Keratinocyte (primary cell): ENCODE measurements around the gene SLC7A14. TPM values are rescaled to one million over a fixed set of nuclear protein-coding genes. Genes with fewer than 3 reads are reported as not detected.

Experiments used
- DNase-seq: peaks from one replicate; pipeline ENCODE4 v3.0.0-alpha.2; 2011; ENCODE audit warnings: low read depth, missing footprints, low spot score
- FAIRE-seq: peaks from 2 replicates; lab custom pipeline; 2011; peaks lifted over from hg19 to GRCh38; lab: Jason Lieb, UNC
- H2AFZ ChIP-seq: 2 replicates; pipeline ENCODE4 v1.6.0; 2012; ENCODE audit warnings: low read length, control low read depth, inconsistent platforms; ENCODE audit not compliant: control insufficient read depth
- H3K27ac ChIP-seq: 2 replicates; pipeline ENCODE4 v1.5.1; 2011; ENCODE audit warnings: low read length; ENCODE audit not compliant: control insufficient read depth, insufficient read depth
- H3K27me3 ChIP-seq: 3 replicates; pipeline ENCODE4 v1.6.0; 2011; ENCODE audit warnings: low read length; ENCODE audit not compliant: control insufficient read depth, insufficient read depth; ENCODE audit errors: extremely low read depth
- H3K36me3 ChIP-seq, 2 experiments: 2 replicates in 1 of 2; 3 replicates in 1 of 2; pipeline ENCODE4 v1.5.1; 2011; ENCODE audit warnings: low read length in 2 of 2, mild to moderate bottlenecking in 1 of 2; ENCODE audit not compliant: control insufficient read depth in 2 of 2, insufficient read depth in 2 of 2; ENCODE audit errors: extremely low read depth in 1 of 2
- H3K4me1 ChIP-seq: 3 replicates; pipeline ENCODE4 v1.5.1; 2011; ENCODE audit warnings: low read length; ENCODE audit not compliant: control insufficient read depth, insufficient read depth; ENCODE audit errors: extremely low read depth
- H3K4me2 ChIP-seq: 3 replicates; pipeline ENCODE4 v1.6.0; 2011; ENCODE audit warnings: low read depth, low read length; ENCODE audit not compliant: control insufficient read depth, insufficient read depth; ENCODE audit errors: extremely low read depth
- H3K4me3 ChIP-seq, 3 experiments: fragments of 200-600 bp in 1 of 3; sonication (generic) in 1 of 3; 2 replicates in 2 of 3; 3 replicates in 1 of 3; pipeline ENCODE4 v1.5.1; 2011 to 2016; ENCODE audit warnings: low read length in 3 of 3, mild to moderate bottlenecking in 3 of 3, control low read depth in 2 of 3, inconsistent platforms in 1 of 3, low read depth in 1 of 3, mixed read lengths in 1 of 3, mixed run types in 1 of 3, moderate library complexity in 1 of 3; ENCODE audit not compliant: control insufficient read depth in 2 of 3, insufficient read depth in 2 of 3; ENCODE audit errors: extremely low read depth in 1 of 3
- H3K79me2 ChIP-seq: 2 replicates; pipeline ENCODE4 v1.6.0; 2012; ENCODE audit warnings: low read length; ENCODE audit not compliant: control insufficient read depth, insufficient read depth
- H3K9ac ChIP-seq: 3 replicates; pipeline ENCODE4 v1.6.0; 2011; ENCODE audit warnings: low read length; ENCODE audit not compliant: control insufficient read depth, insufficient read depth; ENCODE audit errors: extremely low read depth
- H3K9me1 ChIP-seq: 3 replicates; pipeline ENCODE4 v1.6.0; 2011; ENCODE audit warnings: low read length; ENCODE audit not compliant: control insufficient read depth, insufficient read depth; ENCODE audit errors: extremely low read depth
- H3K9me3 ChIP-seq: 2 replicates; pipeline ENCODE4 v1.5.1; 2012; ENCODE audit warnings: low read depth, low read length; ENCODE audit not compliant: control insufficient read depth
- H4K20me1 ChIP-seq: 3 replicates; pipeline ENCODE4 v1.6.0; 2011; ENCODE audit warnings: low read length; ENCODE audit not compliant: control insufficient read depth, insufficient read depth; ENCODE audit errors: extremely low read depth
- CTCF ChIP-seq, 3 experiments: IDR thresholded peaks in 1 of 3; conservative IDR thresholded peaks in 1 of 3; optimal IDR thresholded peaks in 1 of 3; 2 replicates in 2 of 3; 3 replicates in 1 of 3; pipeline versions ENCODE3 to v1.5.1; 2011; ENCODE audit warnings: low read length in 3 of 3, mild to moderate bottlenecking in 3 of 3, moderate library complexity in 2 of 3, control low read depth in 1 of 3, inconsistent platforms in 1 of 3; ENCODE audit not compliant: insufficient read depth in 2 of 3; ENCODE audit errors: extremely low read depth in 1 of 3
- EZH2 ChIP-seq: IDR thresholded peaks from one replicate; pipeline ENCODE4 v1.6.1; 2012; ENCODE audit warnings: inconsistent platforms, mild to moderate bottlenecking, low read length, moderate library complexity
- dilution Hi-C: fragments of 300-500 bp; cut with MboI; formaldehyde crosslinking; loops from one replicate; pipeline ENCODE4 v1.7.0; 2020; ENCODE audit warnings: low sequenced_read_pairs; ENCODE audit not compliant: extremely low pct_ligation_motif_present
- polyA plus RNA-seq, 5 experiments: library from polyadenylated mRNA; depleted of rRNA in 3 of 5; stranded (reverse) in 3 of 5; stranded (forward) in 1 of 5; unstranded in 1 of 5; fragments of >200 nt; gene quantifications; 1 replicate in 1 of 5; 2 replicates in 3 of 5; 3 replicates in 1 of 5; pipeline versions ENCODE4 v1.2.1 to v1.2.3, GENCODE V29; 2011 to 2012; ENCODE audit warnings: missing spikeins in 2 of 5, low read depth in 1 of 5, low replicate concordance in 1 of 5

Gene SLC7A14
- polyA plus RNA-seq, 1 donor (not counting 4 experiments of a cell fraction or from before 2014, with no cell fraction given), result not detected

- FAIRE-seq (no peak), DNase-seq (no peak)
- Histone ChIP-seq H3K9me3 (no peaks in the 10 kb centered on the region), H3K4me2 (peak overlapping the region; percentile 65), H2AFZ (no peak overlapping the region), H3K27me3 (peaks cover 24% of the 10 kb centered on the region), H3K4me3 (no peak overlapping the region), H3K9ac (no peak overlapping the region), H3K36me3 (no peaks in the 10 kb centered on the region), H3K27ac (no peak overlapping the region), H4K20me1 (no peaks in the 10 kb centered on the region), H3K79me2 (no peaks in the 10 kb centered on the region), H3K9me1 (no peaks in the 10 kb centered on the region), H3K4me1 (peaks cover 2% of the 10 kb centered on the region)
- no peak for TF ChIP-seq EZH2
- no peak for TF ChIP-seq CTCF (optimal IDR thresholded peaks at IDR 0.05 in 1 of 3, IDR thresholded peaks at IDR 0.05 in 1 of 3, conservative IDR thresholded peaks at IDR 0.05 in 1 of 3; ENCODE audit: extremely low read depth in 1 of 3, insufficient read depth in 2 of 3, low read length in 3 of 3)
- dilution Hi-C loops, result loop anchor here (10.0 kb wide), 1 partner anchor 434 kb away; no protein-coding TSS in a partner anchor
Observed at GRCh38 chr3:170420307-170420821, 165.5 kb downstream of the SLC7A14 start.

- FAIRE-seq (no peak), DNase-seq (no peak)
- peak overlapping the region in 1 of 3 experiments; percentile 55 for H3K4me3 ChIP-seq
- H3K27me3 ChIP-seq, result peaks cover 24% of the 10 kb centered on the region
- H3K9me1 ChIP-seq, result no peaks in the 10 kb centered on the region
- H3K9ac ChIP-seq, result no peak overlapping the region
- H4K20me1 ChIP-seq, result no peaks in the 10 kb centered on the region
- no peaks in the 10 kb centered on the region for H3K36me3 ChIP-seq
- TF ChIP-seq CTCF (optimal IDR thresholded peaks at IDR 0.05 in 1 of 3, IDR thresholded peaks at IDR 0.05 in 1 of 3, conservative IDR thresholded peaks at IDR 0.05 in 1 of 3; ENCODE audit: extremely low read depth in 1 of 3, insufficient read depth in 2 of 3, low read length in 3 of 3), result no peak
- TF ChIP-seq EZH2, result peak; percentile 49
- no peak overlapping the region for H3K27ac ChIP-seq
- H3K9me3 ChIP-seq, result no peaks in the 10 kb centered on the region
- dilution Hi-C loops, result loop anchor here (10.0 kb wide), 1 partner anchor 435 kb away; no protein-coding TSS in a partner anchor
- no peak overlapping the region for H2AFZ ChIP-seq
- H3K4me2 ChIP-seq, result peak overlapping the region; percentile 65
- H3K4me1 ChIP-seq, result peaks cover 2% of the 10 kb centered on the region
- no peaks in the 10 kb centered on the region for H3K79me2 ChIP-seq
Observed at GRCh38 chr3:170419557-170420087, 166.3 kb downstream of the SLC7A14 start.
